ENCODE measurements around the gene COL27A1. TPM values are rescaled to one million over a fixed set of nuclear protein-coding genes. Genes with fewer than 3 reads are reported as not detected.

The COL27A1 gene
- polyA plus RNA-seq, 1 of the 3 experiments (the other 2 are of a cell fraction), result 8.7 TPM

GRCh38 chr9:114237247-114237646 lies 81.9 kb downstream of the COL27A1 start:
- H3K79me2 ChIP-seq (ENCODE audit: insufficient read depth), result no peaks in the 10 kb centered on the region
- no peaks in the 10 kb centered on the region for H4K20me1 ChIP-seq (ENCODE audit: insufficient read depth)
- TF ChIP-seq RAD21 (IDR thresholded peaks at IDR 0.05; ENCODE audit: low read length), result no peak
- TF ChIP-seq MXI1 (IDR thresholded peaks at IDR 0.05; ENCODE audit: low read depth, low read length), result no peak
- TF ChIP-seq SMC3 (IDR thresholded peaks at IDR 0.05; ENCODE audit: low read depth, low read length), result no peak
- TF ChIP-seq ELF1 (IDR thresholded peaks at IDR 0.05), result no peak
- TF ChIP-seq USF1 (IDR thresholded peaks at IDR 0.05; ENCODE audit: borderline replicate concordance, low read depth), result no peak
- TF ChIP-seq IRF3 (IDR thresholded peaks at IDR 0.05; ENCODE audit: low read depth, low read length), result no peak
- no peak for TF ChIP-seq TEAD4 (IDR thresholded peaks at IDR 0.05; ENCODE audit: borderline replicate concordance, insufficient read depth)
- TF ChIP-seq JUND (IDR thresholded peaks at IDR 0.05), result no peak
- no peak for TF ChIP-seq CHD2 (IDR thresholded peaks at IDR 0.05; ENCODE audit: low read length, partially characterized antibody)
- TF ChIP-seq GABPA (IDR thresholded peaks at IDR 0.05; ENCODE audit: low read depth), result no peak
- TF ChIP-seq SIN3A (IDR thresholded peaks at IDR 0.05; ENCODE audit: borderline replicate concordance, low read depth, low read length), result no peak
- TF ChIP-seq NFIC (IDR thresholded peaks at IDR 0.05; ENCODE audit: borderline replicate concordance), result no peak
- TF ChIP-seq CTCF (IDR thresholded peaks at IDR 0.05), result no peak
- TF ChIP-seq FOXM1 (IDR thresholded peaks at IDR 0.05; ENCODE audit: low read depth), result no peak
- no peak for TF ChIP-seq EP300 (IDR thresholded peaks at IDR 0.05; ENCODE audit: borderline replicate concordance in 1 of 2, low read depth in 1 of 2, low read length in 1 of 2)
- H3K4me1 ChIP-seq (ENCODE audit: control insufficient read depth in 1 of 2, insufficient read depth in 2 of 2, low read depth in 1 of 2, low read length in 1 of 2), result peaks cover 0 to 38% of the 10 kb centered on the region in 2 experiments; a peak in 2 of 4 replicates
- H3K36me3 ChIP-seq (replicated peaks in 1 of 2; ENCODE audit: control insufficient read depth in 1 of 2, insufficient read depth in 2 of 2, low read length in 1 of 2), result peaks cover 0 to 2% of the 10 kb centered on the region in 2 experiments
- H3K27me3 ChIP-seq (ENCODE audit: insufficient read depth), result no peaks in the 10 kb centered on the region
- no peak overlapping the region for H3K4me2 ChIP-seq
- H2AFZ ChIP-seq (ENCODE audit: low read depth), result no peak overlapping the region
- H3K9me3 ChIP-seq, result no peaks in the 10 kb centered on the region
- no peaks in the 10 kb centered on the region for H3F3A ChIP-seq (replicated peaks; ENCODE audit: insufficient read depth)
- no peaks in the 10 kb centered on the region for H3K9me2 ChIP-seq
- POLR2A ChIA-PET, result interaction anchor here (0.9 kb wide), 1 partner anchor 24 kb away, joined by 3 read pairs; no protein-coding TSS in a partner anchor
- H3K9ac ChIP-seq, result no peak overlapping the region
- CTCF ChIA-PET, result interaction anchor here (1.0 to 10.5 kb wide), 9 partner anchors 9 to 500 kb away, joined by 3 to 137 read pairs (median 15); partner anchors contain the start of gene COL27A1
- 98% methylated on average over 5 of the region's 5 CpGs for WGBS (ENCODE audit: low lambda C conversion rate)
- DNase-seq, result no peak
- no peak overlapping the region for H3K27ac ChIP-seq (ENCODE audit: low read depth in 2 of 2, low read length in 1 of 2)
- H3K4me3 ChIP-seq (ENCODE audit: low read depth in 2 of 2, low read length in 1 of 2), result no peak overlapping the region
